COR-L47 (cell line): ENCODE data around the gene PEAK3.

Experiments
- DNase-seq: peaks from one replicate; lab custom pipeline; 2025; lab: John Stamatoyannopoulos, UW

The PEAK3 gene

GRCh38 chr19:2249880-2250765 is 31.9 kb downstream of the PEAK3 start:
- DNase-seq, result no peak

GRCh38 chr19:2249010-2249866 is 32.7 kb downstream of the PEAK3 start, which contains the start of gene AMH:
Gene AMH (plus strand): TSS chr19:2249323. CDS start chr19:2249333, 10 bp downstream.
- DNase-seq, result no peak

- DNase-seq, result no peak
Measured at GRCh38 chr19:2248136-2249009, 33.6 kb downstream of the PEAK3 start.

GRCh38 chr19:2247433-2248101 is 34.4 kb downstream of the PEAK3 start:
- no peak for DNase-seq

GRCh38 chr19:2246801-2247361 is 35.1 kb downstream of the PEAK3 start:
- no peak for DNase-seq

- no peak for DNase-seq
Measured at GRCh38 chr19:2246014-2246620, 35.9 kb downstream of the PEAK3 start.

- DNase-seq, result no peak
Measured at GRCh38 chr19:2245273-2245672, 36.7 kb downstream of the PEAK3 start.

GRCh38 chr19:2244486-2244885 is 37.5 kb downstream of the PEAK3 start:
- no peak for DNase-seq

GRCh38 chr19:2244125-2244411 is 37.9 kb downstream of the PEAK3 start:
- DNase-seq, result no peak

- no peak for DNase-seq
Measured at GRCh38 chr19:2243274-2244124, 38.5 kb downstream of the PEAK3 start.

GRCh38 chr19:2242816-2243215 is 39.2 kb downstream of the PEAK3 start:
- DNase-seq, result no peak

GRCh38 chr19:2242092-2242537 is 39.9 kb downstream of the PEAK3 start:
- DNase-seq, result no peak

GRCh38 chr19:2240881-2241760 is 40.9 kb downstream of the PEAK3 start:
- DNase-seq, result no peak

- DNase-seq, result peak; percentile 31
Measured at GRCh38 chr19:2239771-2240770, 41.9 kb downstream of the PEAK3 start.

GRCh38 chr19:2239173-2239572 is 42.8 kb downstream of the PEAK3 start:
- no peak for DNase-seq

GRCh38 chr19:2237869-2238153 is 44.2 kb downstream of the PEAK3 start:
- DNase-seq, result no peak

- DNase-seq, result no peak
Measured at GRCh38 chr19:2237051-2237868, 44.7 kb downstream of the PEAK3 start.
